Liver (tissue), 9 donors: ENCODE results near the gene TSHB. TPM values are rescaled to one million over a fixed set of nuclear protein-coding genes. Genes with fewer than 3 reads are reported as not detected.

Experiments
- DNase-seq: peaks from one replicate; pipeline ENCODE4 v3.0.0-alpha.2; 2017; ENCODE audit warnings: low spot score
- H3K27ac ChIP-seq, 2 donors: one replicate each; pipeline ENCODE4 v1.7.0; 2013; ENCODE audit warnings: inconsistent platforms in 2 of 2, low read length in 2 of 2, control low read depth in 1 of 2, low read depth in 1 of 2, mild to moderate bottlenecking in 1 of 2
- H3K27me3 ChIP-seq, 4 donors: one replicate each; pipeline versions ENCODE4 v1.6.1 to v1.7.0; 2013; ENCODE audit warnings: low read length in 3 of 4, inconsistent platforms in 1 of 4, mild to moderate bottlenecking in 1 of 4, moderate library complexity in 1 of 4; ENCODE audit not compliant: control insufficient read depth in 4 of 4, insufficient read depth in 4 of 4
- H3K36me3 ChIP-seq, 4 donors: one replicate each; pipeline versions ENCODE4 v1.6.1 to v1.7.0; 2013; ENCODE audit warnings: low read length in 3 of 4, mild to moderate bottlenecking in 3 of 4, low read depth in 1 of 4, moderate library complexity in 1 of 4; ENCODE audit not compliant: control insufficient read depth in 4 of 4, insufficient read depth in 3 of 4
- H3K4me1 ChIP-seq, 4 donors: one replicate each; pipeline versions ENCODE4 v1.6.1 to v1.7.0; 2013; ENCODE audit warnings: low read length in 3 of 4, mild to moderate bottlenecking in 3 of 4, moderate library complexity in 1 of 4; ENCODE audit not compliant: control insufficient read depth in 4 of 4, insufficient read depth in 4 of 4
- H3K4me3 ChIP-seq, 3 donors: one replicate each; pipeline versions ENCODE4 v1.6.1 to v1.7.0; 2013; ENCODE audit warnings: low read length in 3 of 3, control low read depth in 1 of 3, low read depth in 1 of 3, mild to moderate bottlenecking in 1 of 3
- H3K9ac ChIP-seq, 2 donors: one replicate each; pipeline ENCODE4 v1.7.0; 2013; ENCODE audit warnings: low read length in 2 of 2, mild to moderate bottlenecking in 2 of 2, moderate library complexity in 2 of 2, control low read depth in 1 of 2, low read depth in 1 of 2
- H3K9me3 ChIP-seq, 4 donors: one replicate each; pipeline versions ENCODE4 v1.6.1 to v1.7.0; 2013; ENCODE audit warnings: low read length in 3 of 4; ENCODE audit not compliant: control insufficient read depth in 4 of 4
- ATF3 ChIP-seq: IDR thresholded peaks from 2 replicates; pipeline ENCODE4 v1.6.1; 2016; ENCODE audit warnings: antibody characterized with exemption
- CTCF ChIP-seq: fragments of 150-350 bp; IDR thresholded peaks from 2 replicates; pipeline ENCODE4 v1.5.1; 2017; ENCODE audit warnings: improper control_type of control experiment, low read depth, low read length; ENCODE audit not compliant: missing input control
- EGR1 ChIP-seq, 2 donors: IDR thresholded peaks; 2 replicates each; pipeline ENCODE4 v1.6.1; 2016 to 2018; ENCODE audit warnings: antibody characterized with exemption in 2 of 2, low read depth in 2 of 2
- FOXA1 ChIP-seq: IDR thresholded peaks from 2 replicates; pipeline ENCODE4 v1.6.1; 2016; ENCODE audit warnings: antibody characterized with exemption
- GABPA ChIP-seq, 2 donors: IDR thresholded peaks in 1 of 2; conservative IDR thresholded peaks in 1 of 2; 2 replicates each; pipeline ENCODE4 v1.6.1; 2016; ENCODE audit warnings: antibody characterized with exemption in 2 of 2, mild to moderate bottlenecking in 1 of 2, moderate library complexity in 1 of 2
- HNF4A ChIP-seq, 2 donors: conservative IDR thresholded peaks; 2 replicates each; pipeline ENCODE4 v1.6.1; 2016; ENCODE audit warnings: antibody characterized with exemption in 2 of 2, mild to moderate bottlenecking in 2 of 2
- HNF4G ChIP-seq: IDR thresholded peaks from 2 replicates; pipeline ENCODE4 v1.6.1; 2016; ENCODE audit warnings: antibody characterized with exemption
- MAX ChIP-seq: IDR thresholded peaks from 2 replicates; pipeline ENCODE4 v1.6.1; 2016; ENCODE audit warnings: antibody characterized with exemption
- NR2F2 ChIP-seq: IDR thresholded peaks from 2 replicates; pipeline ENCODE4 v1.6.1; 2016; ENCODE audit warnings: antibody characterized with exemption
- RAD21 ChIP-seq, 2 donors: IDR thresholded peaks; 2 replicates each; pipeline ENCODE4 v1.6.1; 2016; ENCODE audit warnings: antibody characterized with exemption in 2 of 2, mild to moderate bottlenecking in 2 of 2
- REST ChIP-seq: IDR thresholded peaks from 2 replicates; pipeline ENCODE4 v1.6.1; 2016; ENCODE audit warnings: antibody characterized with exemption, mild to moderate bottlenecking
- SP1 ChIP-seq: IDR thresholded peaks from 2 replicates; pipeline ENCODE4 v1.6.1; 2018; ENCODE audit warnings: antibody characterized with exemption, mild to moderate bottlenecking
- TAF1 ChIP-seq: conservative IDR thresholded peaks from 2 replicates; pipeline ENCODE4 v1.6.1; 2016; ENCODE audit warnings: antibody characterized with exemption, mild to moderate bottlenecking
- YY1 ChIP-seq: IDR thresholded peaks from 2 replicates; pipeline ENCODE4 v1.6.1; 2016; ENCODE audit warnings: antibody characterized with exemption, mild to moderate bottlenecking
- ZBTB33 ChIP-seq: IDR thresholded peaks from 2 replicates; pipeline ENCODE4 v1.6.1; 2016; ENCODE audit warnings: antibody characterized with exemption
- WGBS: extraction: QIAGEN DNeasy Blood & Tissue Kit; methylation state at CpG from one replicate; pipeline ENCODE4 v1.1.7; 2013; 5-methylcytosine and 5-hydroxymethylcytosine counted together
- polyA plus RNA-seq, 2 donors: library from polyadenylated mRNA; stranded (reverse) in 1 of 2; unstranded in 1 of 2; fragments of 200-250 nt in 1 of 2; fragments of >200 nt in 1 of 2; fragmentation: Nextera tagmentation in 1 of 2; extraction: Ambion mirVana in 1 of 2; gene quantifications; one replicate each; pipeline versions ENCODE4 v1.2.1 to v1.2.3, GENCODE V29; 2013 to 2015
- total RNA-seq, 2 donors: library from RNA; depleted of rRNA; stranded (reverse); fragments of >200 nt; gene quantifications; one replicate each; pipeline ENCODE4 v1.2.3, GENCODE V29; 2014
- donor health status: healthy.
- donor health status: healthy.
- donor health status: healthy.
- donor health status: healthy.
- donor health status: healthy.

The TSHB gene
- total RNA-seq (not detected), polyA plus RNA-seq (not detected)

GRCh38 chr1:115029526-115029925 lies at the start of gene TSHB:
TSHB (plus strand) TSS chr1:115029826; CDS start chr1:115033363, 3,537 bp downstream.
- no peaks in the 10 kb centered on the region for H3K4me1 ChIP-seq
- no peak for TF ChIP-seq CTCF
- TF ChIP-seq NR2F2, result no peak
- no peak for TF ChIP-seq HNF4G
- TF ChIP-seq HNF4A (conservative IDR thresholded peaks at IDR 0.05), result no peak
- TF ChIP-seq TAF1, result no peak
- TF ChIP-seq ATF3, result no peak
- no peak for TF ChIP-seq REST
- no peak for TF ChIP-seq YY1
- TF ChIP-seq ZBTB33, result no peak
- no peak for TF ChIP-seq RAD21 (IDR thresholded peaks at IDR 0.05)
- TF ChIP-seq MAX, result no peak
- TF ChIP-seq SP1, result no peak
- no peak for TF ChIP-seq GABPA (IDR thresholded peaks at IDR 0.05 in 1 of 2, conservative IDR thresholded peaks at IDR 0.05 in 1 of 2)
- DNase-seq, result no peak
- no peaks in the 10 kb centered on the region for H3K36me3 ChIP-seq
- H3K27me3 ChIP-seq, result no peaks in the 10 kb centered on the region
- no peak within 1 kb of the TSS for H3K27ac ChIP-seq
- H3K9ac ChIP-seq, result no peak within 1 kb of the TSS
- H3K9me3 ChIP-seq, result no peaks in the 10 kb centered on the region
- no peak within 1 kb of the TSS for H3K4me3 ChIP-seq

GRCh38 chr1:114982251-114982650 lies 47.4 kb upstream of the TSHB start:
- WGBS, result 0% methylated on average over 1 of the region's 1 CpG
- H3K27ac ChIP-seq, result no peak overlapping the region
- no peaks in the 10 kb centered on the region for H3K36me3 ChIP-seq
- TF ChIP-seq CTCF, result no peak
- TF ChIP-seq GABPA (IDR thresholded peaks at IDR 0.05 in 1 of 2, conservative IDR thresholded peaks at IDR 0.05 in 1 of 2), result no peak
- TF ChIP-seq RAD21 (IDR thresholded peaks at IDR 0.05), result no peak
- TF ChIP-seq FOXA1, result no peak
- no peak for TF ChIP-seq HNF4A (conservative IDR thresholded peaks at IDR 0.05)
- TF ChIP-seq EGR1 (IDR thresholded peaks at IDR 0.05; ENCODE audit: low read depth in 2 of 2), result no peak
- TF ChIP-seq NR2F2, result no peak
- TF ChIP-seq HNF4G, result no peak
- TF ChIP-seq MAX, result no peak
- TF ChIP-seq YY1, result no peak
- no peak overlapping the region for H3K9ac ChIP-seq
- H3K4me3 ChIP-seq, result no peak overlapping the region
- no peaks in the 10 kb centered on the region for H3K4me1 ChIP-seq
- peaks cover 0 to 2% (median 0%) of the 10 kb centered on the region in 4 donors for H3K27me3 ChIP-seq
- DNase-seq, result no peak
- H3K9me3 ChIP-seq, result peaks cover 0 to under 1% (median 0%) of the 10 kb centered on the region in 4 donors
